T-helper 1 cell treated with Interleukin-12 subunit alpha and Interleukin-12 subunit beta and Interleukin-4 antibody, amounts not matched to agents 30 ng/mL and 1 ng/mL, for 36 hours (primary cell): ENCODE data around the gene CFAP54. TPM values are rescaled to one million over a fixed set of nuclear protein-coding genes. Genes with fewer than 3 reads are reported as not detected.
"Not testable (repeated sequence)": the region's sequence is repeated elsewhere in the genome, so short reads cannot be mapped to it uniquely, and the experiment has no call there.

ENCODE experiments used
- intact Hi-C: fragments of 100-400 bp; cut with micrococcal nuclease; formaldehyde crosslinking; loops from one replicate; pipeline ENCODE4 v1.15.1; 2024
- total RNA-seq: library from RNA; stranded (reverse); gene quantifications from 2 replicates; pipeline ENCODE4 v1.2.3, GENCODE V29; 2022

The CFAP54 gene
- total RNA-seq, 1 donor from 2014 or later, result 0.25 TPM

DNA sequence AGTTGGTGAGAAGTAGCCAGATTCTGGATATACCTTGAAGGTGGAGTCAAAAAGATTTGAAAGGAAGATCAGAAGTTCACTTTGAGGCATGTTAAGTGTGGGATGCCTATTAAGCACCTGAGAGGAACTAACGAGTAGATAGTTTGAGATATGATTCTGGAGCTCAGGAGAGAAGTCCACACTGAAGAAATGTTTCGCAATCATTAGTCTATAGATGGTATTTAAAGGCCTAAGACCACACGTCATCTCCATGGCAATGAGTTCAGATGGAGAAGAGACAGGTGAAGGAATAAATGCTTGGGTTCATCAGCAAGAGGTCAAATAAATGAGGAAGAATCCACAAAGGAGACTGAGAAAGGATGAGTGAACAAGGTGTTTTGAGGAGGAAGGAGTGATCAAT, 224.8 kb downstream of the CFAP54 start:
- intact Hi-C loops, result no loop called here

DNA sequence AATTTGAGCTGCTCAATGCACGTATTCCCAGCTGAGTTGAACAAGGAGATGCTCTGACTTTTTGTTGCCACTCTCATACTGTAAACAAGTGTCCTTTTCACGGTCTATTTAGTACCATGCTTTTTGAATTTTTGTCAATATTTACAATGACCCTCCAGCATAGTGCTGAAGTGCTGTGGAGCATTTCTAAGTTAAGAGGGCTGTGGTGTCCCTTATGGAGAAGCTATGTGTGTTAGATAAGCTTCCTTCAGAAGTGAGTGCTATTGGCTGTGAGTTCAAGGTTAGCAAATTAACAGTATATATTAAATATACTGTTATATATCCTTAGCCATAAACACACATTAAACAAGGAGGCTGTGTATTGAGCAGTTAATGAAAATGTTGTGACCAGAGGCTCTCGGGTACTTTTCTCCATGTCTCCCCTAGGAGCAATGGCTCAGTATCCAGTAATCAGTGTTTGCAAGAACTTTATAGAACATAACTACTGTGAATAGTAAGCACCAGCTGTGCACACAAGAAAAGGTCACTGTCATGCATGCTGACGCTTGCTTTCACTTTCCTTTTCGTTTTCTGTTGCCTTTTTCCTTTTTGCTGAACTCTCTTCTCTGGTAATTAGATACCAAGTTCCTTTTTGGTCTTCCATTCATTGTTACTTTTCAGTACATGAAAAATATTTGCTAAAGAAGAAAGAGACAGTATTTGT, 230.4 kb downstream of the CFAP54 start:
- intact Hi-C loops, result loop anchor here (1.0 to 5.0 kb wide), 6 partner anchors 104 to 1677 kb away; partner anchors contain the start of genes NEDD1 and SNRPF

- intact Hi-C loops, result loop anchor here (1.0 to 5.0 kb wide), 5 partner anchors 104 to 1677 kb away; partner anchors contain the start of gene NEDD1
Observed at GRCh38 chr12:96720363-96720705, 231.0 kb downstream of the CFAP54 start.

DNA sequence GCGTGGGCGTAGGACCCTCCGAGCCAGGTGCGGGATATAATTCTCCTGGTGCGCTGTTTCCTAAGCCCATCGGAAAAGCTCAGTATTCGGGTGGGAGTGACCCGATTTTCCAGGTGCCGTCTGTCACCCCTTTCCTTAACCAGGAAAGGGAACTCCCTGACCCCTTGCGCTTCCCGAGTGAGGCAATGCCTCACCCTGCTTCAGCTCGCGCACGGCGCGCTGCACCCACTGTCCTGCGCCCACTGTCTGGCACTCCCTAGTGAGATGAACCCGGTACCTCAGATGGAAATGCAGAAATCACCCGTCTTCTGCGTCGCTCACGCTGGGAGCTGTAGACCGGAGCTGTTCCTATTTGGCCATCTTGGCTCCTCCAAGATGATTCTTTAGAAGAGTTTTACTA, 240.1 kb downstream of the CFAP54 start:
- intact Hi-C loops, result not testable (repeated sequence)

DNA sequence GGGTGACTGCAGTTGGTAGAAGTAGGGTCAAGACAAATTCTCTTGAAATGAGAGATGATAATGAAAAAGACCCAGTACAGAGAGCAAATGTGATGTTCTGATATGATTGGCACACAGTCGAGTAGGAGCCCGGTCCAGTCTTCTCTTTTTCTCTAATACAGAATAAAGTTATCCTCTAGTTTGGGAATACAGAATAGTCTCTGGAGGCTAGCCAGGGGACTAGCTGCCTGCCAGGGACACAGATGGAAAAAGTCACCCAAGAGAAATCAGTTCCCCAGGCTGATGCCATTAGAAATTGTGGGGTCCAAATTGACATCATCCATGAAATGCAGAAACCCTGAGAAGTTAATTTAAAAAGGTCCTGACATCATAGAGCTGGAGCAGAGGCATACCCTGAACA, 240.5 kb downstream of the CFAP54 start:
- intact Hi-C loops, result no loop called here

DNA sequence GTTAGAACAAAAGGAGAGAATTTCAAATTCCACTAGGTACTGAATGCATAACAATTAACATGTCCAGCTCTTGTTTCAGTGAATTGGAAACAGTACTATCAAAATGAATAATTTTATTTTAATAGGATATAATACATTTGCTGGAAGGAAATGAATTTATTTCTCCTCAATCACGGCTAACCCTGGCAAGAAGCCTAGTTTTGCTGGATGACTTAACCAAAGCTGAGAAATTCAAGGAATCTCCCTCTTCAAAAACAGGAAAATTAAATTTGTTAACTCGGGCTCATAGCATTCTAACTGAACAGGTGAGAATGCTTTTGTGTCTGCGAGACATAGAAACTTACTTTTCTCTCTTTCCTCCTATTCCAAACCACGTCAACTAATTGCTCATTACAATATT, 254.2 kb downstream of the CFAP54 start:
- intact Hi-C loops, result no loop called here

- intact Hi-C loops, result no loop called here
Observed at GRCh38 chr12:96749999-96750398, 260.6 kb downstream of the CFAP54 start.

DNA sequence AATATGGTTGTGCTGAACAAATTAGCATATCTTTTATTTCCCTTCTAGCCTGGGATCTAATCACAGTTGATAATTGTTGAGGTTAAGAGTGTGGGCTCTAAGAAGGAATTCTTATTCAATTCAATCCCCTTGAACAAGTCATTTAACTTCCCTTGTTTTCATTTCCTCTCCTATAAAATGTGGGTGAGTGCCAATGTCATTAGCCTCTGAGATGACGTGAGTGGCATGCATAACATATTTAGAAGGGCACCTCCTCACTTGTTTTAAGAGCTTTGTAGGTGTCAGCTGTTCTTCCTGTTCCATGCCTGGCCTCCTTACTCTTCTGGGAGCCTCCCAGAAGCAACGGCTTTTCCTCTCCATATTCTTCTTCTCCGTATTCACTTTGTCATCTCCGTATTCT, 262.2 kb downstream of the CFAP54 start:
- intact Hi-C loops, result no loop called here

- intact Hi-C loops, result no loop called here
Observed at GRCh38 chr12:96752211-96752610, 262.8 kb downstream of the CFAP54 start.

DNA sequence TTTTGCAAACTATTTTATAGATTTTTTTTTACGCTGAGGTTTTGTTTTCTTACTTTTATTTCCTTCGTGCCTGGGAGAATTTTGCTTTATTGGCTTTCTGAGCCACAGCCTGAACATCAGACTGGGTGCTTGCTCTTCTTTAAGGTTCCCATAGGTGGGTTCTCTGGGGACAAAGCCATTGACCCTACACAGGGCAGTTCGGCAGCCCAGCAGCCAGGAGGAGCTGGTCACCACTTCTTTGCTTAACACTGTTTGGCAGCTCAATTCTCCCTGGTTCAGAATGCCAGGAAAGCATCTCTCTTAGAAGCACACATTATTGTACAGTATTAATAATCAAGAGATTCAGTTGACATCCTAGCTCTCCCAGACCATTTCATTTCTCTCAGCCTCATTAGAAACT, 276.9 kb downstream of the CFAP54 start:
- intact Hi-C loops, result no loop called here

GRCh38 chr12:96769400-96769799, 280.0 kb downstream of the CFAP54 start:
- intact Hi-C loops, result no loop called here

DNA sequence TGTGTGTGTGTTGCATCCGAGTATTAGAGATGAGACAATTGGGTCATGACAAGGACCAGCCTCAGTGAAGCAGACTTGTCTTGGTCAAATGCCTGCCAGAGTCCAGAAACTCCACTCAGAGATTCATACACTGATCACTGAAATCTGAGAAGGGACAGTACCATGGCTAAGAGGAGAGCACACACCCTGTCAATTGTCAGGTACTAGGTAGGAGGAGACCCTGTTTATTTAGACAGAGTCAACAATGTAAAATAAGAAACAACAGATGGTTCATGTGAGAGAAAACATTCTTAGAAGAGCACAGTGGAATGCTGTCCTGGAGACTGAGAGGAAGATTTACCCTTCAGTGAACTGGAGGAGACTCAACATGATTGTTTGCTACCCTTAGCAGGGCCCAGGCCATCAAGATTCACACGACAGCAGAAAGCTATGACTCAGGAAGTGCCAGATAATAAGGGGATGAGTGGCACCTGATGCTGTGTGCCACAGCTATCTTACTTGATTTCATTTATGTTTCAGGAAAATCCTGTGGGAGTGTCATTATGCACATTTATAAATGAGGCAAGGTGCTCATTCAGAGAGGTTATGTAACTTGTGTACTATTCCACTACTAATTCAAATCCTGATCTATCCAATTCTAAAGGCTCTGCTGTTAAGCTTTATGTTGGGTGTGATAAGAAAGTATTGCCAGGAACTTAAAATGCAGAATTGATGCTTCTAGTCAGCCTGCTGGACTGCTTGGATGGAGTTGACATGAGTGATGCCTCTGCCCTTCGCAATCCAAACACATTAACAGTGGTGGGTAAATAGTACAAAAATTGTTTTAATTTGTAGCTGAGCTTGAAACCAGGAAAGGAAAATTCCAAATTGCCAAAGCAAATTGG, 281.1 kb downstream of the CFAP54 start:
- intact Hi-C loops, result no loop called here

DNA sequence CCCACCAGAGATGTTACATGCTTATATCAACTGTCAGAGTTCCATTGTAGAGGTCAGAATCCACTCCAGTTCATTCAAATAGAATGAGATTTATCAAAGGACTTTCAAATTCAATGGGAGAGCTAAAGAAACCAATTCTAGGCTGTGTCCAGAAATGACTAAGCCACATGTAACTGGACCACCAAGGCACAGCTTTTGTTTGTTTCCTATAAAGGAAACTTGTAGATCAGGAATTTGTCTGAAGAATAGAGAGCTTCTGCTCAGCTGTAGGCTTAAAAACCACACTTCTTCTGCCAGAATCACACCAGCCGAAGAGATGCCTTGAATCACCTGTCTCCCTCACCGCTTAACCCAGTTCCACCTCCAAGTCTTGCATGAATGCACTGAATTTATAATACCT, 283.7 kb downstream of the CFAP54 start:
- intact Hi-C loops, result no loop called here

GRCh38 chr12:96774496-96775256, 285.3 kb downstream of the CFAP54 start:
- intact Hi-C loops, result no loop called here

GRCh38 chr12:96776908-96777307, 287.5 kb downstream of the CFAP54 start:
- intact Hi-C loops, result no loop called here

DNA sequence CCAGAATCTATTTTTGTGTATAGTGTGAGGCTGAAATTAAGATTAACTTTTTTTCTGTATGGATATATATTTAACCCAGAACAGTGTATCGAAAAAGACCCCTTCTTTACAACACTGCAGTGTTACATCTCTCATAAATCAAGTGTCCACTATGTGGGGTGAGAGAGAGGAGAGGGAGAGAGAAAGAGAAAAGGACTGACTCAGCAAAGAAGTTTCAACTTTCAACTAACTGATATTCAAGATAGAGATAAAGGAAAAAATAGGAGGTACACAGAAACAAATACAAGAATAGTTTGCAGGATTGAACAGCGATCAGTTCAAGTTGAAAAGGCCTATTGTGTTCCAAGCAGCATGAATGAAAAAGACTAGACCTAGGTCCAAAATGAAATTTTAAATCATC, 291.0 kb downstream of the CFAP54 start:
- intact Hi-C loops, result no loop called here

- intact Hi-C loops, result no loop called here
Observed at GRCh38 chr12:96786791-96787190, 297.4 kb downstream of the CFAP54 start.

DNA sequence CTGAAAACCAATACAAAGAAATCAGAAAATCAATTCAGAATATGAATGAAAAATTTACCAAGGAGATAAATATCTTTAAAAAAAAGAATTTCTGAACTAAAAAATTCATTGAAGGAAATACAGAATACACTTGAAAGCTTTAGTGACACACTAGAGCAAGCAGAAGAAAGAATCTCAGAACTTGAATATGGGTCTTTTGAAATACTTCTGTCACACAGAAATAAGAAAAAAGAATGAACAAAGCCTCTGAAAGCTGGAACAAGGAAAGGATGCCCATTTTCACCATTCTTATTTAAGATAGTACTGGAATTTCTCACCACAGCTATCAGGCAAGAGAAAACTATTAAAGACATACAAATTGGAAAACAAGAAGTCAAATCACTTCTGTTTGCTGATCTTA, 314.6 kb downstream of the CFAP54 start:
- intact Hi-C loops, result no loop called here

DNA sequence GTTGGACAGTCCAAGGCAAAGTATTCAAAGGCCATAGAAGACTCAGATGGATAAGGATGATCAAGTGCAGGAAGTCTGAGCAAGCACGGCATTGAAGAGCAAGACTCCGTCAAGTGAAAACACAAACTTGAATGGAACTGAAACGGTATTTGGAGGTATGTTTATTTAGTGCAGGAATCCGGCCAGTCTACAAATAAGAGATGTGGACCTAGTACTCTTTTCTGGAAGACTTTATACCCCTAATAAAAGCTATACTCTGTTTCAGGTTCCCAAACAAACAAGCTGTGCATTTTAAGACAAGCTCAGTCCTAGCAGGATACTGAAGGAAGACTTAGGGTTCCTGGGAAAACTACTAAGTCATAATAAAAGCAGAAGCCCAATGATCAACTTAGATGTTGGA, 316.9 kb downstream of the CFAP54 start:
- intact Hi-C loops, result no loop called here

GRCh38 chr12:96807741-96808140, 318.4 kb downstream of the CFAP54 start:
- intact Hi-C loops, result no loop called here

DNA sequence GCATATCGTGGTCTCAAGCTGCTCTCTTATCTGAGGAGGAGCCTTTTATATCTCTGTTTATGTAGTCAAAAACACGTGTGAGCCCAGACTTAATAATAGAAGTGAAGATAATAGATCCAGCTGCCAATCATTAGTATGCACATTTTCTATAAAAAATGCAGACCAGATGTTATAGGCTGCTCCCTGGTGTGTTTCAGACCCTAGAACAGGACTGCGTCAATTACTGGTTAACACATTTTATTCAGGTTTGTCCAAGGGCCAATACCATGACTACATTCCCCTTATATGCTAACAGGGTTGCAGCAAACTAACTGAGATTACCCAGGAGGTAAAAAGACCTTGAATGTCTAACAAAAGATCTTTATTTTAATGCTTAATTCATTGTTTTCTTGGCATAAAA, 319.2 kb downstream of the CFAP54 start:
- intact Hi-C loops, result no loop called here

DNA sequence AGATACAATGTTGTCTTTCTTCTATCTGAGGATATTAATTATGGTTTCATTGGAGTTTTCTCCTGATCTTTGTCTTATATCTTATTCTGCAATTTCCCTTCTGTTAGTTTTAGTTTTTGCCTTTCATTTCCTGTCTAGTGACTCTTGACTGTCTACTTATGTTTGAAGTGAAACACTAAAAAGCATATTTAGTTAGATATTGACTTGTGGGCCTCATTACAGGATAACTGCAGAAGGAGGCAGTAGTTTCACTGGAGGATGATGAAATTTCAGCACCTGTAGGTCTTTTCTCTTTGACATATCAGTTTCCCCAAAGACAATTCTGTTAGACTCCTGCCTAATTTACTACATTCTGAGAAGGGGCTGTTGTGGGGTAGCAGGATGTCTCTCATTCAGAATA, 320.1 kb downstream of the CFAP54 start:
- intact Hi-C loops, result no loop called here
